SH-SY5Y (cell line): ENCODE data around the gene IMMP2L.

Experiments used
- GATA2 ChIP-seq: IDR thresholded peaks from 2 replicates; pipeline ENCODE4 v1.6.1; 2011; ENCODE audit warnings: mild to moderate bottlenecking, low read depth, low read length
- GATA3 ChIP-seq: IDR thresholded peaks from 2 replicates; pipeline ENCODE4 v1.6.1; 2011; ENCODE audit warnings: low read depth, mild to moderate bottlenecking, low read length, moderate library complexity

GRCh38 chr7:111006691-111007090 lies 555.6 kb downstream of the IMMP2L start:
- TF ChIP-seq GATA3 (no peak), GATA2 (no peak)
